HFF-Myc (cell line): ENCODE results near the gene CILP.

Source experiments
- DNase-seq: peaks from one replicate; pipeline ENCODE4 v3.0.0-alpha.2; 2011; ENCODE audit warnings: low read depth; ENCODE audit errors: extremely low read depth
- H3K4me3 ChIP-seq: replicated peaks from 2 replicates; pipeline ENCODE4 v1.5.1; 2011; ENCODE audit warnings: low read depth, mild to moderate bottlenecking, control low read depth, low read length
- CTCF ChIP-seq: IDR thresholded peaks from 2 replicates; pipeline ENCODE4 v1.5.1; 2012; ENCODE audit warnings: mild to moderate bottlenecking, low read depth, low read length, control low read depth; ENCODE audit errors: missing control alignments

The CILP gene

GRCh38 chr15:65254758-65255157, 43.5 kb upstream of the CILP start:
- no peak for DNase-seq
- no peak for TF ChIP-seq CTCF
- H3K4me3 ChIP-seq, result no peak overlapping the region

- H3K4me3 ChIP-seq, result no peak overlapping the region
- TF ChIP-seq CTCF, result no peak
- no peak for DNase-seq
These were observed 43.1 kb upstream of the CILP start for GRCh38 chr15:65254356-65254755.

GRCh38 chr15:65249641-65250040, 38.4 kb upstream of the CILP start:
- DNase-seq, result no peak
- TF ChIP-seq CTCF, result no peak
- H3K4me3 ChIP-seq, result no peak overlapping the region

GRCh38 chr15:65248511-65249255, 37.4 kb upstream of the CILP start:
- no peak for TF ChIP-seq CTCF
- no peak for DNase-seq
- no peak overlapping the region for H3K4me3 ChIP-seq

GRCh38 chr15:65246939-65247338, 35.7 kb upstream of the CILP start:
- no peak for DNase-seq
- TF ChIP-seq CTCF, result no peak
- no peak overlapping the region for H3K4me3 ChIP-seq

GRCh38 chr15:65246026-65246714, 34.9 kb upstream of the CILP start:
- H3K4me3 ChIP-seq, result no peak overlapping the region
- no peak for TF ChIP-seq CTCF
- DNase-seq, result no peak
